GM23338 (cell line): ENCODE data around the gene NCOA7. TPM values are rescaled to one million over a fixed set of nuclear protein-coding genes. Genes with fewer than 3 reads are reported as not detected.

Experiments
- ATAC-seq: fragments of 200-7000 bp; cut with Tn5 transposase; 3 replicates; pipeline ENCODE4 v1.9.1; 2020
- DNase-seq: peaks from one replicate; pipeline ENCODE4 v3.0.0-alpha.2; 2015; ENCODE audit warnings: low spot score
- H2AFZ ChIP-seq: fragments of 200-600 bp; sonication (generic); 2 replicates; pipeline ENCODE4 v1.8.0; 2016; ENCODE audit warnings: antibody characterized with exemption, mild to moderate bottlenecking, moderate library complexity
- H3F3A ChIP-seq: fragments of 200-600 bp; sonication (generic); replicated peaks from 2 replicates; pipeline ENCODE4 v1.8.0; 2017; ENCODE audit warnings: antibody characterized with exemption, mixed run types, low read depth
- H3K27ac ChIP-seq: fragments of 200-600 bp; sonication (generic); 2 replicates; pipeline ENCODE4 v1.6.1; 2016; ENCODE audit warnings: low read depth
- H3K27me3 ChIP-seq: fragments of 200-600 bp; sonication (generic); 2 replicates; pipeline ENCODE4 v1.8.0; 2016; ENCODE audit warnings: mild to moderate bottlenecking, mixed run types, moderate library complexity; ENCODE audit not compliant: insufficient read depth
- H3K36me3 ChIP-seq: fragments of 200-600 bp; sonication (generic); 2 replicates; pipeline ENCODE4 v1.8.0; 2016; ENCODE audit warnings: mild to moderate bottlenecking; ENCODE audit not compliant: insufficient read depth
- H3K4me1 ChIP-seq: fragments of 200-600 bp; sonication (generic); 2 replicates; pipeline ENCODE4 v1.8.0; 2016; ENCODE audit warnings: mild to moderate bottlenecking, moderate library complexity; ENCODE audit not compliant: insufficient read depth
- H3K4me2 ChIP-seq: fragments of 200-600 bp; sonication (generic); 2 replicates; pipeline ENCODE4 v1.7.1; 2017; ENCODE audit warnings: mixed run types
- H3K4me3 ChIP-seq: fragments of 200-600 bp; sonication (generic); 2 replicates; pipeline ENCODE4 v1.6.1; 2016; ENCODE audit warnings: mixed run types
- H3K79me2 ChIP-seq: fragments of 200-600 bp; sonication (generic); replicated peaks from 2 replicates; pipeline ENCODE4 v1.8.0; 2017; ENCODE audit warnings: mild to moderate bottlenecking; ENCODE audit not compliant: insufficient read depth
- H3K9me2 ChIP-seq: fragments of 200-600 bp; sonication (generic); 2 replicates; pipeline ENCODE4 v1.8.0; 2017; ENCODE audit not compliant: insufficient read depth
- H4K20me1 ChIP-seq: fragments of 200-600 bp; sonication (generic); replicated peaks from 2 replicates; pipeline ENCODE4 v1.8.0; 2017; ENCODE audit warnings: mild to moderate bottlenecking; ENCODE audit not compliant: insufficient read depth
- H3K27ac Mint-ChIP-seq: 2 replicates; pipeline ENCODE4 v1.8.0; 2020; ENCODE audit warnings: inconsistent platforms, mild to moderate bottlenecking, moderate library complexity, mixed read lengths
- H3K27me3 Mint-ChIP-seq: 3 replicates; pipeline ENCODE4 v1.8.0; 2022; ENCODE audit warnings: low read depth, mild to moderate bottlenecking, moderate library complexity, mixed read lengths, inconsistent platforms; ENCODE audit not compliant: insufficient read depth, poor library complexity
- H3K36me3 Mint-ChIP-seq: 3 replicates; pipeline ENCODE4 v1.8.0; 2021; ENCODE audit warnings: low read depth, mild to moderate bottlenecking, inconsistent platforms, moderate library complexity, mixed read lengths
- H3K4me1 Mint-ChIP-seq: 3 replicates; pipeline ENCODE4 v1.8.0; 2020; ENCODE audit warnings: mild to moderate bottlenecking, inconsistent platforms, mixed read lengths
- H3K4me3 Mint-ChIP-seq: 3 replicates; pipeline ENCODE4 v1.8.0; 2021; ENCODE audit warnings: moderate library complexity, mild to moderate bottlenecking, inconsistent platforms, mixed read lengths
- H3K9me3 Mint-ChIP-seq: 3 replicates; pipeline ENCODE4 v1.8.0; 2020; ENCODE audit warnings: moderate library complexity, mild to moderate bottlenecking, inconsistent platforms, mixed read lengths
- CREB1 ChIP-seq: fragments of 250-450 bp; sonication (Bioruptor Pico); IDR thresholded peaks from 2 replicates; pipeline ENCODE4 v1.5.0; 2020; ENCODE audit warnings: low read depth, mild to moderate bottlenecking, moderate library complexity
- EZH2 ChIP-seq: fragments of 200-600 bp; sonication (generic); IDR thresholded peaks from one replicate; pipeline ENCODE4 v1.8.0; 2017; ENCODE audit warnings: antibody characterized with exemption, mild to moderate bottlenecking, low read depth; ENCODE audit not compliant: unreplicated experiment
- EZH2phosphoT487 ChIP-seq: fragments of 200-600 bp; sonication (generic); IDR thresholded peaks from one replicate; pipeline ENCODE4 v1.8.1; 2018; ENCODE audit warnings: antibody characterized with exemption; ENCODE audit not compliant: unreplicated experiment
- JUNB ChIP-seq: IDR thresholded peaks from one replicate; pipeline ENCODE4 v1.6.1; 2016; ENCODE audit warnings: antibody characterized with exemption; ENCODE audit not compliant: unreplicated experiment
- POLR2AphosphoS5 ChIP-seq: IDR thresholded peaks from 2 replicates; pipeline ENCODE4 v1.6.1; 2016; ENCODE audit warnings: antibody characterized with exemption, low read depth
- STAT1 ChIP-seq: IDR thresholded peaks from one replicate; pipeline ENCODE4 v1.6.1; 2016; ENCODE audit warnings: antibody characterized with exemption; ENCODE audit not compliant: unreplicated experiment
- ZNF114 ChIP-seq: fragments of 250-450 bp; sonication (Bioruptor Pico); IDR thresholded peaks from 2 replicates; pipeline ENCODE4 v1.5.0; 2020; ENCODE audit warnings: mild to moderate bottlenecking, moderate library complexity
- ZNF331 ChIP-seq: fragments of 250-450 bp; sonication (Bioruptor Pico); IDR thresholded peaks from 2 replicates; pipeline ENCODE4 v1.5.0; 2020; ENCODE audit warnings: low read depth, mild to moderate bottlenecking, moderate library complexity
- polyA plus RNA-seq: library from polyadenylated mRNA; unstranded; fragments of >200 nt; fragmentation: Nextera tagmentation; extraction: Ambion mirVana; gene quantifications from 2 replicates; pipeline ENCODE4 v1.2.1, GENCODE V29; 2016
- total RNA-seq: library from RNA; depleted of rRNA; stranded (reverse); fragments of >200 nt; shearing (Covaris generic); gene quantifications from 2 replicates; pipeline ENCODE4 v1.2.3, GENCODE V29; 2014
- TF ChIP-seq, protein P1 (sequence below): fragments of 250-450 bp; sonication (Bioruptor Pico); IDR thresholded peaks from 2 replicates; pipeline ENCODE4 v1.5.0; 2020; ENCODE audit warnings: mild to moderate bottlenecking, moderate library complexity
- TF ChIP-seq, protein P2 (sequence below): IDR thresholded peaks from 2 replicates; pipeline ENCODE4 v1.6.1; 2016; ENCODE audit warnings: antibody characterized with exemption
- TF ChIP-seq, protein P3 (sequence below), 2 experiments: fragments of 200-600 bp in 1 of 2; sonication (generic) in 1 of 2; conservative IDR thresholded peaks; 2 replicates each; pipeline versions ENCODE4 v1.5.1 to v1.6.1; 2016 to 2017; ENCODE audit warnings: antibody characterized with exemption in 2 of 2, low read depth in 2 of 2, mild to moderate bottlenecking in 2 of 2, moderate library complexity in 1 of 2
- TF ChIP-seq, protein P4 (sequence below): IDR thresholded peaks from one replicate; pipeline ENCODE4 v1.6.1; 2018; ENCODE audit warnings: antibody characterized with exemption; ENCODE audit not compliant: unreplicated experiment

NCOA7 gene
- total and polyA plus RNA-seq, 2 experiments from 2014 or later, result 9.3 to 15.7 TPM

DNA sequence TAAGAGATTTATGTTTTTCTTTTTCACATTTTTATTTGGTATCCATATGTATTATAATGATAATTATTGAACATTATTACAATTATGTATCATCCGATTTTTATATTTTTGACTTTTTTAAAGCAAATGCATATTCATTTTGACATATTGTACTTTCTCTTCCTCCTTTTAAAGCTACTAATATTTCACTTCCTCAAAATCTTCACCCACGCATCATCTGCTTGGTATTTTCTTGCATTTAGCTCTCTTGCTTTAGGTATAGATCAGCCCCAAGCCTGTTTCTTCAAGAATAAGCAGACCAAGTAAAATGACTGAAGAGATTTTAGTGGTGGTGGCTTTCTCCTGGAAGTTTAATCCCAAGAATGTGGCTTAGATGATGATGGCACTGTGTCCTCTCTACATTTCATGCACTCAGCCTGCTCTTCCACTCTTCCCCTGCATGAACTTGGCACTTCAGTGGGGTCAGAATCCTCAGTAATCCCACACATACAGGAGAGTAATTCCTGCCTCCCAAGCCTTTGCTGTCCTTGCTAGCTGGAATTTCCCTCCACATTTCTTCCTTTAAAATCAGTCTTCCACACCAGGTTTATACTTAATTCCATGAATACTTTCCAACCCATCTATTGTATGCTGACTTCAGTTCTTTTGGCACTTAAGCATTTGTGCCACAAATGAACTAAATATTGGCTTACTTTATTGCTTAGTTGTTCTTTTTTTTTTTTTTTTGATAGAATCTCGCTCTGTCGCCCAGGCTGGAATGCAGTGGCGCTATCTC is 8.2 kb downstream of the NCOA7 start (continued):
- TF ChIP-seq, protein P1, sequence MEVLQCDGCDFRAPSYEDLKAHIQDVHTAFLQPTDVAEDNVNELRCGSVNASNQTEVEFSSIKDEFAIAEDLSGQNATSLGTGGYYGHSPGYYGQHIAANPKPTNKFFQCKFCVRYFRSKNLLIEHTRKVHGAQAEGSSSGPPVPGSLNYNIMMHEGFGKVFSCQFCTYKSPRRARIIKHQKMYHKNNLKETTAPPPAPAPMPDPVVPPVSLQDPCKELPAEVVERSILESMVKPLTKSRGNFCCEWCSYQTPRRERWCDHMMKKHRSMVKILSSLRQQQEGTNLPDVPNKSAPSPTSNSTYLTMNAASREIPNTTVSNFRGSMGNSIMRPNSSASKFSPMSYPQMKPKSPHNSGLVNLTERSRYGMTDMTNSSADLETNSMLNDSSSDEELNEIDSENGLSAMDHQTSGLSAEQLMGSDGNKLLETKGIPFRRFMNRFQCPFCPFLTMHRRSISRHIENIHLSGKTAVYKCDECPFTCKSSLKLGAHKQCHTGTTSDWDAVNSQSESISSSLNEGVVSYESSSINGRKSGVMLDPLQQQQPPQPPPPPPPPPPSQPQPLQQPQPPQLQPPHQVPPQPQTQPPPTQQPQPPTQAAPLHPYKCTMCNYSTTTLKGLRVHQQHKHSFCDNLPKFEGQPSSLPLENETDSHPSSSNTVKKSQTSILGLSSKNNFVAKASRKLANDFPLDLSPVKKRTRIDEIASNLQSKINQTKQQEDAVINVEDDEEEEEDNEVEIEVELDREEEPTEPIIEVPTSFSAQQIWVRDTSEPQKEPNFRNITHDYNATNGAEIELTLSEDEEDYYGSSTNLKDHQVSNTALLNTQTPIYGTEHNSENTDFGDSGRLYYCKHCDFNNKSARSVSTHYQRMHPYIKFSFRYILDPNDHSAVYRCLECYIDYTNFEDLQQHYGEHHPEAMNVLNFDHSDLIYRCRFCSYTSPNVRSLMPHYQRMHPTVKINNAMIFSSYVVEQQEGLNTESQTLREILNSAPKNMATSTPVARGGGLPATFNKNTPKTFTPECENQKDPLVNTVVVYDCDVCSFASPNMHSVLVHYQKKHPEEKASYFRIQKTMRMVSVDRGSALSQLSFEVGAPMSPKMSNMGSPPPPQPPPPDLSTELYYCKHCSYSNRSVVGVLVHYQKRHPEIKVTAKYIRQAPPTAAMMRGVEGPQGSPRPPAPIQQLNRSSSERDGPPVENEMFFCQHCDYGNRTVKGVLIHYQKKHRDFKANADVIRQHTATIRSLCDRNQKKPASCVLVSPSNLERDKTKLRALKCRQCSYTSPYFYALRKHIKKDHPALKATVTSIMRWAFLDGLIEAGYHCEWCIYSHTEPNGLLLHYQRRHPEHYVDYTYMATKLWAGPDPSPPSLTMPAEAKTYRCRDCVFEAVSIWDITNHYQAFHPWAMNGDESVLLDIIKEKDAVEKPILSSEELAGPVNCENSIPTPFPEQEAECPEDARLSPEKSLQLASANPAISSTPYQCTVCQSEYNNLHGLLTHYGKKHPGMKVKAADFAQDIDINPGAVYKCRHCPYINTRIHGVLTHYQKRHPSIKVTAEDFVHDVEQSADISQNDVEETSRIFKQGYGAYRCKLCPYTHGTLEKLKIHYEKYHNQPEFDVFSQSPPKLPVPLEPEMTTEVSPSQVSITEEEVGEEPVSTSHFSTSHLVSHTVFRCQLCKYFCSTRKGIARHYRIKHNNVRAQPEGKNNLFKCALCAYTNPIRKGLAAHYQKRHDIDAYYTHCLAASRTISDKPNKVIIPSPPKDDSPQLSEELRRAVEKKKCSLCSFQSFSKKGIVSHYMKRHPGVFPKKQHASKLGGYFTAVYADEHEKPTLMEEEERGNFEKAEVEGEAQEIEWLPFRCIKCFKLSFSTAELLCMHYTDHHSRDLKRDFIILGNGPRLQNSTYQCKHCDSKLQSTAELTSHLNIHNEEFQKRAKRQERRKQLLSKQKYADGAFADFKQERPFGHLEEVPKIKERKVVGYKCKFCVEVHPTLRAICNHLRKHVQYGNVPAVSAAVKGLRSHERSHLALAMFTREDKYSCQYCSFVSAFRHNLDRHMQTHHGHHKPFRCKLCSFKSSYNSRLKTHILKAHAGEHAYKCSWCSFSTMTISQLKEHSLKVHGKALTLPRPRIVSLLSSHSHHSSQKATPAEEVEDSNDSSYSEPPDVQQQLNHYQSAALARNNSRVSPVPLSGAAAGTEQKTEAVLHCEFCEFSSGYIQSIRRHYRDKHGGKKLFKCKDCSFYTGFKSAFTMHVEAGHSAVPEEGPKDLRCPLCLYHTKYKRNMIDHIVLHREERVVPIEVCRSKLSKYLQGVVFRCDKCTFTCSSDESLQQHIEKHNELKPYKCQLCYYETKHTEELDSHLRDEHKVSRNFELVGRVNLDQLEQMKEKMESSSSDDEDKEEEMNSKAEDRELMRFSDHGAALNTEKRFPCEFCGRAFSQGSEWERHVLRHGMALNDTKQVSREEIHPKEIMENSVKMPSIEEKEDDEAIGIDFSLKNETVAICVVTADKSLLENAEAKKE (CRISPR knock-in tag), result no peak
- TF ChIP-seq ZNF114 (CRISPR knock-in tag), result no peak
- TF ChIP-seq JUNB, result no peak

DNA sequence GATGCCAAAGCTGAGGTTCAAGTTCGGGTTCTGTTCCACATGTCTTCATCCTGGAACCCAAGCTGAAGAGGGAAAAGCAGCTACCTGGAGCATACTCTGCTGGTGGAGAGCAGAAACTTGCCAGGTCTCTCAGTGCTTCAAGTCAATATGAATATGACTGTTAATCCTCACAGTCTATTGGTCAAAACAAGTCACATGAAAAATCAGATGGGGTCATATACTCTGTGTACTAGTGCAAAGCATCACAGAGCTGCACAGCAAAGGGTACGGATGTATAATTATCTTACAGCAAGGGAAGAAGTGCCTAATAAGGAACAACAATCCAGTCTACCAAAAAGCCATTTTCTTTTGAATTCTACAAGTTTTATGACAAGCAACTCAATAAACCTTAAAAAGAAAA is 11.6 kb downstream of the NCOA7 start:
- no peak overlapping the region for H3K4me2 ChIP-seq
- no peaks in the 10 kb centered on the region for H3K36me3 Mint-ChIP-seq
- no peaks in the 10 kb centered on the region for H3K36me3 ChIP-seq
- no peaks in the 10 kb centered on the region; the same call in 1 of the 2 replicates for H4K20me1 ChIP-seq
- no peaks in the 10 kb centered on the region for H3K9me2 ChIP-seq
- H3K4me1 ChIP-seq, result no peaks in the 10 kb centered on the region
- H3K4me3 ChIP-seq, result no peak overlapping the region
- peaks cover 7% of the 10 kb centered on the region; the same call in 1 of the 3 replicates for H3K4me1 Mint-ChIP-seq
- H3K27me3 ChIP-seq, result no peaks in the 10 kb centered on the region
- ATAC-seq (no peak), DNase-seq (no peak)
- H3K27ac Mint-ChIP-seq, result no peak overlapping the region
- H3K27me3 Mint-ChIP-seq, result peaks cover 2% of the 10 kb centered on the region
- no peaks in the 10 kb centered on the region for H3F3A ChIP-seq
- no peak overlapping the region for H3K4me3 Mint-ChIP-seq
- no peaks in the 10 kb centered on the region; the same call in 1 of the 2 replicates for H3K79me2 ChIP-seq
- no peak overlapping the region for H2AFZ ChIP-seq
- no peaks in the 10 kb centered on the region for H3K9me3 Mint-ChIP-seq
- H3K27ac ChIP-seq, result no peak overlapping the region
- TF ChIP-seq, protein P2, sequence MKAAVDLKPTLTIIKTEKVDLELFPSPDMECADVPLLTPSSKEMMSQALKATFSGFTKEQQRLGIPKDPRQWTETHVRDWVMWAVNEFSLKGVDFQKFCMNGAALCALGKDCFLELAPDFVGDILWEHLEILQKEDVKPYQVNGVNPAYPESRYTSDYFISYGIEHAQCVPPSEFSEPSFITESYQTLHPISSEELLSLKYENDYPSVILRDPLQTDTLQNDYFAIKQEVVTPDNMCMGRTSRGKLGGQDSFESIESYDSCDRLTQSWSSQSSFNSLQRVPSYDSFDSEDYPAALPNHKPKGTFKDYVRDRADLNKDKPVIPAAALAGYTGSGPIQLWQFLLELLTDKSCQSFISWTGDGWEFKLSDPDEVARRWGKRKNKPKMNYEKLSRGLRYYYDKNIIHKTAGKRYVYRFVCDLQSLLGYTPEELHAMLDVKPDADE, result no peak
- TF ChIP-seq EZH2phosphoT487 (no peak), STAT1 (no peak), ZNF114 (CRISPR knock-in tag) (no peak), EZH2 (no peak), ZNF331 (CRISPR knock-in tag) (no peak), POLR2AphosphoS5 (no peak), JUNB (no peak), CREB1 (no peak)
- TF ChIP-seq, protein P3, sequence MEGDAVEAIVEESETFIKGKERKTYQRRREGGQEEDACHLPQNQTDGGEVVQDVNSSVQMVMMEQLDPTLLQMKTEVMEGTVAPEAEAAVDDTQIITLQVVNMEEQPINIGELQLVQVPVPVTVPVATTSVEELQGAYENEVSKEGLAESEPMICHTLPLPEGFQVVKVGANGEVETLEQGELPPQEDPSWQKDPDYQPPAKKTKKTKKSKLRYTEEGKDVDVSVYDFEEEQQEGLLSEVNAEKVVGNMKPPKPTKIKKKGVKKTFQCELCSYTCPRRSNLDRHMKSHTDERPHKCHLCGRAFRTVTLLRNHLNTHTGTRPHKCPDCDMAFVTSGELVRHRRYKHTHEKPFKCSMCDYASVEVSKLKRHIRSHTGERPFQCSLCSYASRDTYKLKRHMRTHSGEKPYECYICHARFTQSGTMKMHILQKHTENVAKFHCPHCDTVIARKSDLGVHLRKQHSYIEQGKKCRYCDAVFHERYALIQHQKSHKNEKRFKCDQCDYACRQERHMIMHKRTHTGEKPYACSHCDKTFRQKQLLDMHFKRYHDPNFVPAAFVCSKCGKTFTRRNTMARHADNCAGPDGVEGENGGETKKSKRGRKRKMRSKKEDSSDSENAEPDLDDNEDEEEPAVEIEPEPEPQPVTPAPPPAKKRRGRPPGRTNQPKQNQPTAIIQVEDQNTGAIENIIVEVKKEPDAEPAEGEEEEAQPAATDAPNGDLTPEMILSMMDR (conservative IDR thresholded peaks at IDR 0.05; ENCODE audit: low read depth in 2 of 2), result no peak
- TF ChIP-seq, protein P4, sequence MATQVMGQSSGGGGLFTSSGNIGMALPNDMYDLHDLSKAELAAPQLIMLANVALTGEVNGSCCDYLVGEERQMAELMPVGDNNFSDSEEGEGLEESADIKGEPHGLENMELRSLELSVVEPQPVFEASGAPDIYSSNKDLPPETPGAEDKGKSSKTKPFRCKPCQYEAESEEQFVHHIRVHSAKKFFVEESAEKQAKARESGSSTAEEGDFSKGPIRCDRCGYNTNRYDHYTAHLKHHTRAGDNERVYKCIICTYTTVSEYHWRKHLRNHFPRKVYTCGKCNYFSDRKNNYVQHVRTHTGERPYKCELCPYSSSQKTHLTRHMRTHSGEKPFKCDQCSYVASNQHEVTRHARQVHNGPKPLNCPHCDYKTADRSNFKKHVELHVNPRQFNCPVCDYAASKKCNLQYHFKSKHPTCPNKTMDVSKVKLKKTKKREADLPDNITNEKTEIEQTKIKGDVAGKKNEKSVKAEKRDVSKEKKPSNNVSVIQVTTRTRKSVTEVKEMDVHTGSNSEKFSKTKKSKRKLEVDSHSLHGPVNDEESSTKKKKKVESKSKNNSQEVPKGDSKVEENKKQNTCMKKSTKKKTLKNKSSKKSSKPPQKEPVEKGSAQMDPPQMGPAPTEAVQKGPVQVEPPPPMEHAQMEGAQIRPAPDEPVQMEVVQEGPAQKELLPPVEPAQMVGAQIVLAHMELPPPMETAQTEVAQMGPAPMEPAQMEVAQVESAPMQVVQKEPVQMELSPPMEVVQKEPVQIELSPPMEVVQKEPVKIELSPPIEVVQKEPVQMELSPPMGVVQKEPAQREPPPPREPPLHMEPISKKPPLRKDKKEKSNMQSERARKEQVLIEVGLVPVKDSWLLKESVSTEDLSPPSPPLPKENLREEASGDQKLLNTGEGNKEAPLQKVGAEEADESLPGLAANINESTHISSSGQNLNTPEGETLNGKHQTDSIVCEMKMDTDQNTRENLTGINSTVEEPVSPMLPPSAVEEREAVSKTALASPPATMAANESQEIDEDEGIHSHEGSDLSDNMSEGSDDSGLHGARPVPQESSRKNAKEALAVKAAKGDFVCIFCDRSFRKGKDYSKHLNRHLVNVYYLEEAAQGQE, result no peak
